A549 (cell line): Measurements from ENCODE around the gene RTEL1. TPM values are rescaled to one million over a fixed set of nuclear protein-coding genes. Genes with fewer than 3 reads are reported as not detected.

ENCODE experiments used
- ATAC-seq, 2 experiments: fragments of 200-7000 bp in 1 of 2; fragments of >200 bp in 1 of 2; cut with Nextera tagmentation in 1 of 2; cut with Tn5 transposase in 1 of 2; 3 replicates each; pipeline versions ENCODE4 v1.8.0 to v1.9.1; 2018 to 2020; ENCODE audit warnings: mild to moderate bottlenecking in 1 of 2, moderate library complexity in 1 of 2
- CTCF ChIA-PET: fragments of 300-600 bp; sonication (Branson Sonifier 250); formaldehyde crosslinking; extraction: SDS; loops from one replicate; lab custom pipeline; 2021; ENCODE audit warnings: antibody characterized with exemption, inconsistent platforms; lab: Yijun Ruan, JAX
- POLR2A ChIA-PET: fragments of 350-600 bp; formaldehyde crosslinking; extraction: SDS; loops from one replicate; lab custom pipeline; 2021; ENCODE audit warnings: antibody characterized with exemption, inconsistent platforms; lab: Yijun Ruan, JAX
- DNase-seq, 2 experiments: peaks; one replicate each; pipeline versions ENCODE4 v3.0.0 to v3.0.0-alpha.2; 2011 to 2016; ENCODE audit warnings: low read depth in 1 of 2, low spot score in 1 of 2
- FAIRE-seq: peaks from 2 replicates; lab custom pipeline; 2011; peaks lifted over from hg19 to GRCh38; lab: Jason Lieb, UNC
- H3K27ac ChIP-seq, 2 experiments: fragments of >200 bp; sonication (Bioruptor Twin); formaldehyde crosslinking; 3 replicates each; pipeline ENCODE4 v1.5.1; 2016 to 2017
- H3K4me1 ChIP-seq: fragments of >200 bp; sonication (Bioruptor Twin); formaldehyde crosslinking; 3 replicates; pipeline ENCODE4 v1.6.1; 2016
- H3K4me2 ChIP-seq: fragments of >200 bp; sonication (Bioruptor Twin); formaldehyde crosslinking; 3 replicates; pipeline ENCODE4 v1.6.1; 2016
- H3K4me3 ChIP-seq: fragments of >200 bp; sonication (Bioruptor Twin); formaldehyde crosslinking; 3 replicates; pipeline ENCODE4 v1.5.1; 2016
- H3K9me3 ChIP-seq: fragments of >200 bp; sonication (Bioruptor Twin); formaldehyde crosslinking; 3 replicates; pipeline ENCODE4 v1.6.1; 2016
- ATOH8 ChIP-seq: fragments of 250-450 bp; sonication (Bioruptor Pico); IDR thresholded peaks from 2 replicates; pipeline ENCODE4 v1.5.0; 2020; ENCODE audit warnings: low read depth, mild to moderate bottlenecking, moderate library complexity
- BCL3 ChIP-seq: fragments of >200 bp; sonication (Bioruptor Twin); formaldehyde crosslinking; IDR thresholded peaks from 3 replicates; pipeline ENCODE4 v1.6.1; 2016
- CBX8 ChIP-seq: fragments of 200-600 bp; sonication (generic); IDR thresholded peaks from 2 replicates; pipeline ENCODE4 v1.6.1; 2016
- CEBPB ChIP-seq, 2 experiments: fragments of >200 bp in 1 of 2; sonication (Bioruptor Twin) in 1 of 2; formaldehyde crosslinking in 1 of 2; IDR thresholded peaks; 2 replicates each; pipeline ENCODE4 v1.6.1; 2012 to 2016
- CHD2 ChIP-seq: fragments of 150-350 bp; IDR thresholded peaks from 2 replicates; pipeline ENCODE4 v1.6.1; 2014; ENCODE audit warnings: low read length; ENCODE audit not compliant: partially characterized antibody
- CHD4 ChIP-seq: fragments of 200-600 bp; sonication (generic); IDR thresholded peaks from 2 replicates; pipeline ENCODE4 v1.6.1; 2016; ENCODE audit warnings: antibody characterized with exemption, mild to moderate bottlenecking, borderline replicate concordance
- EHF ChIP-seq: fragments of 250-450 bp; sonication (Bioruptor Pico); IDR thresholded peaks from 2 replicates; pipeline ENCODE4 v1.5.0; 2020; ENCODE audit warnings: mild to moderate bottlenecking
- EHMT2 ChIP-seq: fragments of 200-600 bp; sonication (generic); IDR thresholded peaks from 2 replicates; pipeline ENCODE4 v1.6.1; 2016; ENCODE audit warnings: antibody characterized with exemption, low read depth, mild to moderate bottlenecking, moderate library complexity
- ELK1 ChIP-seq: fragments of 150-350 bp; IDR thresholded peaks from 2 replicates; pipeline ENCODE4 v1.6.1; 2014; ENCODE audit warnings: low read depth, mild to moderate bottlenecking, low read length
- FOSB ChIP-seq: fragments of 250-450 bp; sonication (Bioruptor Pico); IDR thresholded peaks from 2 replicates; pipeline ENCODE4 v1.5.0; 2020; ENCODE audit warnings: mild to moderate bottlenecking, moderate library complexity
- HEYL ChIP-seq: fragments of 250-450 bp; sonication (Bioruptor Pico); IDR thresholded peaks from 2 replicates; pipeline ENCODE4 v1.8.0; 2021; ENCODE audit warnings: mild to moderate bottlenecking, moderate library complexity
- HOXA7 ChIP-seq: fragments of 250-450 bp; sonication (Bioruptor Pico); IDR thresholded peaks from 2 replicates; pipeline ENCODE4 v1.5.0; 2020; ENCODE audit warnings: mild to moderate bottlenecking, moderate library complexity
- HOXB13 ChIP-seq: fragments of 250-450 bp; sonication (Bioruptor Pico); IDR thresholded peaks from 2 replicates; pipeline ENCODE4 v1.5.0; 2020; ENCODE audit warnings: low read depth, mild to moderate bottlenecking, moderate library complexity
- KDM5A ChIP-seq: fragments of 200-600 bp; sonication (generic); IDR thresholded peaks from 2 replicates; pipeline ENCODE4 v1.6.1; 2016; ENCODE audit warnings: antibody characterized with exemption, mild to moderate bottlenecking
- MAX ChIP-seq: IDR thresholded peaks from 2 replicates; pipeline ENCODE4 v1.6.1; 2012
- MYC ChIP-seq: IDR thresholded peaks from 2 replicates; pipeline ENCODE4 v1.6.1; 2012; ENCODE audit warnings: mild to moderate bottlenecking, inconsistent platforms, low read length, improper control_type of control experiment, borderline replicate concordance
- NFE2L2 ChIP-seq: fragments of 150-350 bp; conservative IDR thresholded peaks from 2 replicates; pipeline ENCODE4 v1.6.1; 2014; ENCODE audit warnings: low read length
- PHF8 ChIP-seq: fragments of 200-600 bp; sonication (generic); IDR thresholded peaks from 2 replicates; pipeline ENCODE4 v1.6.1; 2016; ENCODE audit warnings: low read depth, mild to moderate bottlenecking, antibody characterized with exemption, moderate library complexity, borderline replicate concordance
- POLR2AphosphoS2 ChIP-seq: conservative IDR thresholded peaks from 2 replicates; pipeline ENCODE4 v1.6.1; 2012; ENCODE audit warnings: low read length, improper control_type of control experiment, inconsistent platforms
- RARB ChIP-seq: fragments of 250-450 bp; sonication (Bioruptor Pico); IDR thresholded peaks from 2 replicates; pipeline ENCODE4 v1.8.0; 2021; ENCODE audit warnings: mild to moderate bottlenecking, moderate library complexity
- REST ChIP-seq: fragments of 200-600 bp; sonication (generic); IDR thresholded peaks from 2 replicates; pipeline ENCODE4 v1.6.1; 2016; ENCODE audit warnings: antibody characterized with exemption, mild to moderate bottlenecking, moderate library complexity
- SREBF2 ChIP-seq: fragments of 450-650 bp; IDR thresholded peaks from 2 replicates; pipeline ENCODE4 v1.6.1; 2014; ENCODE audit warnings: mild to moderate bottlenecking, moderate library complexity
- TP53 ChIP-seq: fragments of 250-450 bp; sonication (Bioruptor Pico); IDR thresholded peaks from 2 replicates; pipeline ENCODE4 v1.5.0; 2021; ENCODE audit warnings: mild to moderate bottlenecking, moderate library complexity
- USF2 ChIP-seq: fragments of 450-650 bp; IDR thresholded peaks from 2 replicates; pipeline ENCODE4 v1.6.1; 2014; ENCODE audit warnings: antibody characterized with exemption
- ZC3H11A ChIP-seq: fragments of 450-650 bp; IDR thresholded peaks from 2 replicates; pipeline ENCODE4 v1.6.1; 2014; ENCODE audit warnings: antibody characterized with exemption, mild to moderate bottlenecking
- ZNF302 ChIP-seq: fragments of 250-450 bp; sonication (Bioruptor Pico); IDR thresholded peaks from 2 replicates; pipeline ENCODE4 v1.9.0; 2021; ENCODE audit warnings: inconsistent platforms, mild to moderate bottlenecking, moderate library complexity
- WGBS: methylation state at CpG from one replicate; pipeline ENCODE4 v1.1.6; 2017; ENCODE audit errors: missing lambda C conversion rate; 5-methylcytosine and 5-hydroxymethylcytosine counted together
- polyA plus RNA-seq, 4 experiments: library from polyadenylated mRNA; depleted of rRNA in 3 of 4; stranded (reverse); fragments of >200 nt; fragmentation: RNase III in 1 of 4; extraction: RNeasy Plus Mini Kit Qiagen cat#74134 plus additional on column Dnase treatment in 1 of 4; gene quantifications; 2 replicates in 3 of 4; 3 replicates in 1 of 4; pipeline ENCODE4 v1.2.3, GENCODE V29; 2011 to 2017

RTEL1 gene
- polyA plus RNA-seq, 2 of the 4 experiments (the other 2 are of a cell fraction) = 11.3 to 12.6 TPM

- ATAC-seq = peak; percentile 2 to 17; a peak in 2 of 6 replicates
- POLR2A ChIA-PET = interaction anchor here (0.6 to 2.5 kb wide), 16 partner anchors 10 to 329 kb away, joined by 3 to 38 read pairs (median 4); partner anchors contain the start of genes GMEB2, LIME1, PTK6 and RTEL1
- Histone ChIP-seq H3K4me3 (peak overlapping the region; percentile 98), H3K4me2 (peak overlapping the region; percentile 95), H3K9me3 (peaks cover 10% of the 10 kb centered on the region), H3K4me1 (peaks cover 21% of the 10 kb centered on the region), H3K27ac (peak overlapping the region; percentile 97 to 98)
- no peak for FAIRE-seq
- TF ChIP-seq ATOH8 (CRISPR knock-in tag) = no peak
- TF ChIP-seq CEBPB (IDR thresholded peaks at IDR 0.05) = no peak
- no peak for TF ChIP-seq EHF (CRISPR knock-in tag)
- no peak for TF ChIP-seq RARB (CRISPR knock-in tag)
- no peak for TF ChIP-seq EHMT2
- TF ChIP-seq BCL3 = no peak
- TF ChIP-seq MAX = no peak
- no peak for TF ChIP-seq CHD2
- no peak for TF ChIP-seq NFE2L2
- TF ChIP-seq ZNF302 (CRISPR knock-in tag) = no peak
- TF ChIP-seq USF2 = no peak
- no peak for TF ChIP-seq HOXB13 (CRISPR knock-in tag)
- no peak for TF ChIP-seq MYC
- TF ChIP-seq TP53 = no peak
- no peak for DNase-seq
- CTCF ChIA-PET = interaction anchor here (0.6 to 1.6 kb wide), 7 partner anchors 10 to 271 kb away, joined by 3 to 5 read pairs (median 3); partner anchors contain the start of gene SAMD10
- WGBS = 49% methylated on average over 39 of the region's 67 CpGs
These were observed 50.4 kb downstream of the RTEL1 start for GRCh38 chr20:63708301-63709148.

GRCh38 chr20:63709149-63709527 is 51.0 kb downstream of the RTEL1 start:
- Histone ChIP-seq H3K9me3 (peaks cover 13% of the 10 kb centered on the region), H3K4me3 (peak overlapping the region; percentile 98; the same call in 2 of the 3 replicates), H3K27ac (no peak overlapping the region; a peak in 1 of 6 replicates), H3K4me1 (peaks cover 21% of the 10 kb centered on the region), H3K4me2 (peak overlapping the region; percentile 95)
- 91% methylated on average over 17 of the region's 17 CpGs for WGBS
- POLR2A ChIA-PET = interaction anchor here (2.5 kb wide), 1 partner anchor 156 kb away, joined by 11 read pairs; the partner anchor contains the start of gene TPD52L2
- CTCF ChIA-PET = interaction anchor here (0.6 to 1.6 kb wide), 2 partner anchors 17 to 31 kb away, joined by 3 to 5 read pairs; no protein-coding TSS in a partner anchor
- no peak for ATAC-seq
- FAIRE-seq = no peak
- no peak for DNase-seq
- TF ChIP-seq HOXA7 (CRISPR knock-in tag) (no peak), SREBF2 (no peak), REST (no peak), EHF (CRISPR knock-in tag) (no peak), HEYL (CRISPR knock-in tag) (no peak), KDM5A (no peak), CBX8 (no peak), PHF8 (no peak), MYC (no peak), CHD4 (no peak), ELK1 (no peak), ZC3H11A (no peak), BCL3 (no peak), POLR2AphosphoS2 (no peak), FOSB (CRISPR knock-in tag) (no peak)
